Stimulated activated CD4-positive, alpha-beta T cell treated with anti-CD3 and anti-CD28 coated beads, Interleukin-1b, Interleukin-23, amount 100 ng/mL, for 24 hours (primary cell): ENCODE data around the gene ACAD9.
"Not testable (repeated sequence)": the region's sequence is repeated elsewhere in the genome, so short reads cannot be mapped to it uniquely, and the experiment has no call there.

ENCODE experiments used
- DNase-seq, 4 experiments: peaks; one replicate each; pipeline ENCODE4 v3.0.0-alpha.2; 2020; ENCODE audit warnings: low read depth in 4 of 4, low spot score in 1 of 4

Gene ACAD9

DNA sequence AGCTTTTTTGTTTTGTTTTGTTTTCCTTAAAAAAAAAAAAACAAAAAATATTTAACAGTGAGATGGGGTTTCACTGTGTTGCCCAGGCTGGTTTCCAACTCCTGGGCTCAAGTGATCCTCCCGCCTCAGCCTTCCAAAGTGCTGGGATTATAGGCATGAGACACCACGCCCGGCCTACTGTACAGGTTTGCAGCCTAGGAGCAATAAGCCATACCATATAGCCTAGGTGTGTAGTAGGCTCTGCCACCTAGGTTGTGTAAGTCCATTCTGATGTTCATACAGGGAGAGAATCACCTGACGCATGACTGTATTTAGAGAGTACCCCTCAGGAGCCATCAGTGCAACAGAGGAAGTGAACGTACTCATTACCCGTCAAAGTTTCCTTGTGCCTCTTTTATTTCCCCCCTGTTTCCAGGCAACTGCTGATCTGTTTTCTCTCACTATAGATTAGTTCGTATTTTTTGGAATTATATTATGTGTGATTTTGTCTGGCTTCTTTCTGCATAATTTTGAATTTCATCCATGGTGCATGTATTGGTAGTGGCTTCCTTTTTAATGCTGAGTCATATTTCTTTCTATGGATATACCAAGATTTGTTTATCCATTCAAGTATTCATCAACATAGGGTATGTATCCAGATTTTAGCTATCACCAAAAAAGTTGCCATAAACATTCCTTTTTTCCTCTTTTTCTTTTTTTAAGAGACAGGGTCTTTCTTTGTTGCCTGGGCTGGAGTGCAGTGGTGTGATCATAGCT, 9.9 kb downstream of the ACAD9 start:
- DNase-seq = no peak

DNA sequence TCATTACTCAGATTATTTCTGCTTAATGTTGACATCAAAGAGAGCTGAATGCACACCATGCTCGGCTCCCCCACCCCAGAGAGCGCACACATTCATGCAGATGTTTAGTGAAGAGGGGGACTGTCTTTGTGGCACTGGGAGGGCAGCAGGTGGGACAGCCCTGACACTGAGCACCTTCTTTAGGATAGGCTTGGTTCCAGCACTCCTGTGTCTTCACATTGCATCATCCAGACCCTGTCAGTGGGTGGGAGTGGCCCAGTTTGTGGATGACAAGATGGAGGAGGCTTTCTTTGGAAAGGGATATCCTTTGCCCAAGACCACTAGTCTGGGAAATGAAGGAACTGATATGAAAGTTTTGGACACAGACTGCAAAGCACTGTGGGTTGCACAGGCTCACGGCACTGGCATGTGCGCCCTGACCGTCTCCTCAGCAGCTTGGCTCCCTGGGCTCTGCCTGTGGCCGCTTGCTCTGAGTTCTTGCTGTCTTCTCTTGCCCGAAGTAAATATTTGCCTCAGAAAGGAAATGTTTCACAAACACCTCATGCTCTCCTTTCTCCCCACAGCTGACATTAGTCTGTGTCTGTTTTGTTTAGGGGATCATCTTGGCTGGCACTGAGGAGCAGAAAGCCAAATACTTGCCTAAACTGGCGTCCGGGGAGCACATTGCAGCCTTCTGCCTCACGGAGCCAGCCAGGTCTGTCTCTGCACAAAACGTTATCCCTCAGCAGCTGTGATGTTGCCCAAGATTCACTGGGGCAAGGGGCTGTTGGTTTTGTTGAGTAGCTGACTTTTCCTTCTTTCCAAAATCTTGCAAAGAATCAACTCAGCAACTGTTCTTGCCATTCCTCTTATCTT, 16.6 kb downstream of the ACAD9 start:
- DNase-seq = no peak

DNA sequence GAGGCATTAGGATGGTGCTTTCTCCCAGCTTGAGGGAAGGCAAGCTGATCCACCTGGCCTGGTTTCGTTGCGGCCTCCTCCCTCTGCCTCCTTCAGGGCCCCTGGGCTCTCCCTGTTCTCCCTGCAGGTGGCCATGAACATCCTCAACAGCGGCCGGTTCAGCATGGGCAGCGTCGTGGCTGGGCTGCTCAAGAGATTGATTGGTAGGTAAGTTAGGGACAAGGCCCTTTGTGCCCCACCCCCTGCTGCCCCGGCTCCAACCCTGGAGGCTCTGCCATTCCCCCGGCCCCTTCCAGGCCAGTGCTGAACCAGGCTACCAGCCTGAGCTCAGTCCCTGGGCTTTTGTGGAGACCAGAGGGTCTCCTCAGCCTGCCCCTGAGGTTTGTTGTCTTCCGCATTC, 23.0 kb downstream of the ACAD9 start:
- DNase-seq = no peak

DNA sequence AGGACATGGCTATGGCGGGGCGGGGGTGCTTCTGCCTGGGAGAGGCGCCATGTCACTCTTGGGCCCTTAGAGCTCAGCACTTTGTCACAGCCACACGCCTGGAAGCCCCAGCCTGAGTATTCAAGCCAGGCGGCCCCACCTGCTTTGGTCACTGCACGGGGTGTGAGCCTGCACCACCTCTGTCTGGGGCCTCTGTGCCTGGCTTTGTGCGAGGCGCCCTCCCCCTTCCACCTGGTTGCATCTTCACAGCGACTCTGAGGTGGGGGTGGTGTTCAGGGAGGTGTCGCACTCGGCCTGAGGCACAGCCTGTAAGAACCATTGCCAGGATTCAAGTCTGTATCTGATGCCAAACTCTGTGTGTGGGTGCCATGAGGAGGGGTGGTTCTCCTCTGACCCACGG, 24.1 kb downstream of the ACAD9 start:
- DNase-seq = no peak

DNA sequence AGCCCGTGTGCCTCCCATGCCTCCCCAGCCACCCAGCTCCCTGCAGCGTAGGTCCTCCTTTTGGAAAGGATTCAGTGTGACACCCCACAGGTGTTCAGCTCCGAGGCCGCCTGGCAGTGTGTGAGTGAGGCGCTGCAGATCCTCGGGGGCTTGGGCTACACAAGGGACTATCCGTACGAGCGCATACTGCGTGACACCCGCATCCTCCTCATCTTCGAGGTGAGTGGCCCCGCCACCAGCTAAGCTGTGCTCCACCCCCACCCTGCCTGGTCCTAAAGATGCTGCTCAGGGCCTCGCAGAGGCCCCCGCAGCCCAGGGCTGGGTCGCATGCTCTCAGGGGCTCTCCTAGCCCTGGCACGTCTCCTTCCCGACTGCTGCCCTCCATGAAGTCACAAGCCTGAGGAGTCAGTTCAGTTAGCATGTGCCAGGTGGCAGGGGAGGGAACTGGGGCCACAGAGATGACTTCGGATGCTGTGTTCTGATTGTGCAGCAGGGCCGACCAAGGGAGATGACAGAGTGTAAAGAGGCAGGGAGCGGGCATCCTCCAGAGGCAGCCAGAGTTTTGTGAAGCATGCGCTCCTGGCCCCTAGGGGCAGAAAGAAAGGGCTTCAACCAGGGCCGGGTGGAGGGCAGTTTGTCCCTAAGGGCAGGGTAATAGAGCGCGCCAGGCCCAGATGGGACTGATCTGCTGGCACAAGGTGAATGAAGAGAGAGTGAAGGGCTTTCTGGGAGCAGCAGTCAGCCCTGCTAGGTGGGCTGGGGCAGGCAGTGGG, 26.8 kb downstream of the ACAD9 start:
- no peak for DNase-seq

DNA sequence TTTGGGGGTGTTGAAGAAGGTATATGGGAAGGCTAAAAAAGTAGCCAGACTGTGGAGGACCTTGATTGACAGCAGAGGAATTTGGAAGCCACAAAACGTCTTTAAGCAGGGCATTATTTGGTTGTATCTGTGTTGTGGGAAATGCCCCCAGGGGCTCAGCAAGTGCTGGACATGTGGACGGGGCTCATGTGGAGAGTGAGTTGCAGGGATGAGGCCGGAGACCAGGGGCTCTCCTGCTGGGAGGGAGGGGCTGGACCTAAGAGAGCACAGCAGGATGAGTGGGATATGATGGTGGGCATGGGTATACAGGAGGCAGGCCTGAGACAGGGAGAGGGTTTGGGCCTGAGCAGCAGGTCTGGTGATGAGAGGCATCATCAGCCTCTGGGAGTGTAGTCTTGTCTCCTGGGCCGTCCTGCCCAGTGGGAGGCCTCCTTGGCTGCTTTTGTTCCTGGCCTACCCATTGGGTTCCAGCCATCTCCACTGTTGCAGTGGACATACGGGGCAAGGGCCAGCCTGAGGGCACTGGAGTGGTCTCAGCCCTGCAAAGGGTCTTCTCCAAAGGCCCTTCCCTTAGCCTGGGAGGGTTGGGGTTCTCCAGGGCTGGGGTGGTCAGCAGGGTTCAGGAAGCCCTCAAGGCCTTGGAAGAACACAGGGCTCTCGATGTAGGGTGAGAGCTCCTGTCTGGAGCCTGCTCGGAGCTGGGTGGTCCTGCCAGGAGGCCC, 27.5 kb downstream of the ACAD9 start:
- DNase-seq = no peak

DNA sequence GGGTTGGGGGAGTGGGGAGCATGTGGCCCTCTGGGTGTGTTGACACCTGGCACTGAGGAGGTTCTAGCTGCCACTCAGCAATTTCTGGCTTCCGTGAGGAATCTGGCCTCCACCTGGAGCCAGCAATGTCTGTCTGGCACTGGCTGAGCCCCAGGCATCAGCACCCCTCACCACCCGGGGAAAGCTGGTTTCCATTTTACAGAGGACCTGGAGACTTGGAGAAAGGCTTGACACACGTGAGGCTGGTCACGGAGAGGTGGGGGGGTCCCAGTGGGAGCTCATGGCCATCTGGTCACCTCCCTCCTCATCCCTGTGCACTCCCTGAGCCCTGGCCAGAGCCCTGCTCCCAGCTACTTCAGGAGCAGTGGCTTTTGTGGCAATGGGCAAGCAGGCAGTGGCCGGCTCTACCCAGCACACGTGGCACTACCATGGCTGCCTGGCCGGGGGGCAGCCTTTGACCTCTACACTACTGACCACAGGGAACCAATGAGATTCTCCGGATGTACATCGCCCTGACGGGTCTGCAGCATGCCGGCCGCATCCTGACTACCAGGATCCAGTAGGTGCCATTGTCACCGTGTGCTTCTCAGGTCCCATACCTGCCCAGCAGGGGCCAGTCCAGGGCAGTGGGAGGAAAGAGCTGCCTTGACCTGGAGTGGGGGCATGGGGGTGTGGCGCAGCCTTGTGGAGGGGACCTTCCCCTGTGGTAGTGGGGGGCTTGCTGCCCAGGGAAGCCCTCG, 28.5 kb downstream of the ACAD9 start:
- no peak for DNase-seq

DNA sequence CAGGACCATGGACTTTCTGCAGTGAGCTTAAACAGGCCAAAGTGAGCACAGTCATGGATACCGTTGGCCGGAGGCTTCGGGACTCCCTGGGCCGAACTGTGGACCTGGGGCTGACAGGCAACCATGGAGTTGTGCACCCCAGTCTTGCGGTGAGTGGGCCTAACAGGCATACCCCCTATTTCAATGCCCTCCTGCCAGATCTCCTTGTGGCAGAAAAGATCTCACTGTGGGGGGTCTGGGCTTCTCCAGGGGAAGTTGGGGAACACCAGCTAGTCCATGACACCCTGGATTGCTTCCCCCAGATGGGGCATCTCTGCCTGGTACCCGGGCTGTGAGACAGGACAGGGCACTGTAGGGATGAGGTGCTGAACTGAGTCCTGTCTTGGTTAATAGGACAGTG, 29.5 kb downstream of the ACAD9 start:
- no peak for DNase-seq

DNA sequence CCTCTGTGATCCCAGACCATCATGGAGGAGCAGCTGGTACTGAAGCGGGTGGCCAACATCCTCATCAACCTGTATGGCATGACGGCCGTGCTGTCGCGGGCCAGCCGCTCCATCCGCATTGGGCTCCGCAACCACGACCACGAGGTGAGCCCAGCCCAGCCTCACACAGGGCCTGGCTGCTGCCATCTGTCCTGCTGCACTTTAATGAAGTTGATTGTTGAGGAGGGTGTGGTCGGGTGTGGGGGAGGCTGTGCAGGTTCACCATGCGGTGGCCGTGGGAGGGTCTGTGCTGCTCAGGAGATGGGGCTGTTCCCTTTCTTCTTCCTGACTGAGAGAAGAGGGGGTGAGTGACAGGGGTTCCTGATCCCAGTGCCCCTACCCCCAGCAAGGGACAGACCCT, 30.6 kb downstream of the ACAD9 start:
- DNase-seq = no peak

DNA sequence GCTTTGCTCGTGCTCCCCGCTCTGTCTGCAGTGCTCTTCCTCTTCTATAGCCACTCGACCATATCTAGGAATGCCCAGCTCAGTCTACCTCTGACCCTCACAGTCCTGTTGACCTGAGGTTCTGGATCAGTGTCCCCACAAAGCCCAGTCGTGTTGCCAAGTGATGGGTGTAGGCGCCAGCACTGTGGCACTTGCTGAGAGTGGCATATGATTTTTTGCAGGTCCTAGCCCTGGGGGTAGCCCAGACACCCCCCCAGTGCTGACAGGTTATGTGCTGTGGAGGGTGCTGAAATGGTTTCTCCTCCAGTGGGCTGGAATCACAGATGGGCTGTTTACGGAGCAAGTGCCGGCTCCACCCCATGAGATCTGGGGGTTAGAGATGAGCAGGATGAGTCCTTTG, 32.5 kb downstream of the ACAD9 start:
- DNase-seq = no peak

DNA sequence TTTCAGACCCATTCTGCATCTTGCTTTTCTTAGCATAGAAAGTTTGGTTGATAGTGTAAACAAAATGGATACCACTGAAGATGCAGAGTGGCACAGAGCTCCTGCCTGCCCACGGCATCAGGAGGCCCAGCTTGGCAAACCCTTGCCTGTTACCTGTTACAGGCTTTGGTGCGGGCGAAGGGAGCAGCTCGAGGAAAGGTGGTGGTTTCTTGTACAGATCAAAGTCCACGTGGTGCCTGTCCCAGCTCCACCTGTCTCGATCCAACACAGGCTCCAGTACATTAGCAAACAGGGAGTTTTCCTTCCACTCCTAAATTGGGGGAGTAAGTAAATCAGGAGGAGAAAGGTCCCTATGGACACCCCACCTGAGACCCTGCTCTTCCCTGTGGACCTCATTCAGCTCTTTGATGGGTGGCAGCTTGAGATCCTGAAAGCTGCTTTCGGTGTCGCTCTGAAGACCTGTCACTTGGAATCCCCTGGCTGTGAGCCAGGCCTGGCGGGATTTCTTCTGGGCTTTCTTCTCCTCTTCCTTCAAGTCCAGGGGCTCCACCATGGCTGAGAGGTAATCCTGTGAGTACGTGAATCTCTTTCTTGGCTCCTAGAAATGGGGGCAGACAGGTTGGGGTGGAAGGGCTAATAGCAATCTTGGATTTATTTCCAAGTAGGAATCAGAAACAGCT, 35.7 kb downstream of the ACAD9 start:
- no peak for DNase-seq

DNA sequence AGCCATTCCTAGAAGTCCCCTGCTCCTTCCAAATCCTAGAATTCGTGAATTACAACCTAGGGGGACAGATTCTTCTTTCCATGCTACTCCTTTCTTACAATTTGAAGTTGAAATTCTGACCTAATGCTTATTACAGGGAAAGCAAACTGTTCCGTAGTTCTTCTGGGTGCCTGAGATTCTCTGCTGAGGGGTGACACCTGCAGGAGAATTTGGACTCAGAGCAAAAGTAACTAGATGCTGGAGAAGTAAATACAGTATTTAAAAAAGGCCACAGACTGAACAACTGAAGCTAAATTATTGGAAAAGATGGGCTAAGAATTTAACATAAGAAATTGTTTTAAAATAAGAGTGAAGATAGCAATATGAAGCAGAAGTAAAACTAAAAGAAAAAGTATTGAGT, 37.9 kb downstream of the ACAD9 start:
- DNase-seq = no peak

DNA sequence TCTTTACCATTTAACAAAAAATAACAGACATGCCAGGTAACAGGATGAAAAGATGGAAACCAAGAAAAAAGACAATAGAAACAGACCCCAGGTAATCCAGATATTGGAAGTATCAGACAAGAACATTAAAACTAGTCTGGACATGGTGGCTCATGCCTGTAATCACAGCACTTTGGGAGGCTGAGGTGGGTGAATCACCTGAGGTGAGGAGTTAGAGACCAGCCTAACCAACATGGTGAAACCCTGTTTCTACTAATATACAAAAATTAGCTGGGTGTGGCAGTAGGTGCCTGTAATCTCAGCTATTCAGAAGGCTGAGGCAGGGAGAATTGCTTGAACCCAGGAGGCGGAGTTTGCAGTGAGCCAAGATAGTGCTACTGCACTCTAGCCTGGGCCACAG, 40.6 kb downstream of the ACAD9 start:
- DNase-seq = no peak

DNA sequence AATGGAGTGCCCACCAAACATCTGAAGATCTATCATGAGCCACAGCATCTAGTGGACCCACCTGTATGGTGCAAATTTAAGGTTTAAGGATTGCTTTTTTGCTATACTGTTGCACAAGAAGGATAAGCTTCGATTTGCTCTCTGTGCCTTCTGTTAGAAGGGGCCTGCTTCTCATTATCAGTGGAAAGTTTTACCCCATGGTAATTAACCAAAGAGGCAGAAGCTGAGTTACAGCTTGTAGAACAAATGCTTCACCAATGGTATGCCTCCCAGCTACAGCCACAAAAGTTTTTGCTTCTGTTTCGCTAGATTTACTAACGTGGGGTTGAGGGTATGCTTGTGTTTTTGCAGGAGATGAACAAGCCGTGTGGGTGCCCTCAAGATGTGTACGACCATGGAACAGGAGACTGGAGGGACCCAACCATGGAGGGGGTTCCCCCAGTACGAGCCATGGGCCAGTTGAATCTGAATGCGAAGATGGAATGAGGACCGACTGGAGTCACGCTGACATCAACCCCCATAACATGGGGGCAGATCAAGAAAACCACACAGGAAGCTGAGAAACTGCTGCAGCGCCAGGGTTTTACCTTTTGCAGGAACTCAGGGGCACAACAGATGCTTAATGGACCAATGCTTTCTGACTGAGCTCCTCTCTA, 43.5 kb downstream of the ACAD9 start:
- peak in 3 of 4 experiments; percentile 5 to 44 (median 32) for DNase-seq

DNA sequence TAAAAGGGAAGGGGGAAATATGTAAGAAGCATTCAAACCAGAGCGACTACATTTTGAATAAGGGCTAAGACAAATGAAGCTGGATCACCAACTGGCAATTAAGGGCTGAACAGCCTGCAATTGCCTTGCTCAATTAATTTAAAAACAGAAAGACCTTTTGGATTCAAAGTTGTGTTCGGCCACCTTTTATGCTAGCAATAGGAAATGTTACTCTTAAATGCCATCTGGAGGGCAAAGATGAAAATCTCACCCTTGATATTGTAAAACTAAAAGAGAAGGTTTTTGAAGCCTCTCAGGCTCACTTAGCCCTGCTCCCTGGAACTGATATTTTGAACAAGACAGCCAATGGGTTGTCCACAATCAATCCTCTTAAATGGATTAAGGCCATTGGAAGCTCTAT, 44.2 kb downstream of the ACAD9 start:
- DNase-seq = no peak

DNA sequence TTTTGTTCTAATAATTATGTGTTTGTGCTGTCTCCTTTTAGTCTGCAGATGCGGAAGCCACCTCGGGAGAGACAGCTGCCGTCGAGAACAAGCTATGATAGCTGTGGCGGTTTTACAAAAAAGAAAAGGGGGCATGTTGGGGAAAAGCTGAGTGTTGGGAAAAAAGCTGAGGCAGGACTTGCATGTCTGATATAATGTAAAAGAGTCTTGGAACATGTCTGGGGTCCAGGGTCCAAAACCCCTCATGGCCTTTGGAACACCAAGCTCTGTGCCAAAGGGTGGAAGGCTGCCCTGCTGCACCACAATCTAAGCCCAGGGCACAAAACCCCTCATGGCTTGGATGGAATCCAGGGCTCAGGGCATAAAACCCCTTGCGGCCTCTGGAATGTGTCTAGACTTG, 44.6 kb downstream of the ACAD9 start:
- not testable (repeated sequence) for DNase-seq

DNA sequence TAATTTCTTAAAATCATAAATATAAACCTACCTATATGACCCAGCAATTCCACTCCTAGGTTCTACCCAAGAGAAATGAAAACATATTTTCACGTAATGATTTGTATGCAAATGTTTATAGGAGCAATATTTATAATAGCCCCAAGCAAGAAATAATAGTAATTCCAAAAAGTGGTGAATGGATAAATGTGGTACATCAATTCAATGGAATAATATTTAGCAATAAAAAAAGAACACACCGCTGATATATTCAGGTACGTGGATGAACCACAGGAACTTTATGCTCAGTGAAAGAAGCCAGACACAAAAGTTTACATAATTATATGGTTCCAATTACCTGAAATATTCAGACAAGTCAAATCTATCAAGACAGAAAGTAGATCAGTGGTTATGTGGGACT, 49.9 kb downstream of the ACAD9 start:
- DNase-seq = no peak

DNA sequence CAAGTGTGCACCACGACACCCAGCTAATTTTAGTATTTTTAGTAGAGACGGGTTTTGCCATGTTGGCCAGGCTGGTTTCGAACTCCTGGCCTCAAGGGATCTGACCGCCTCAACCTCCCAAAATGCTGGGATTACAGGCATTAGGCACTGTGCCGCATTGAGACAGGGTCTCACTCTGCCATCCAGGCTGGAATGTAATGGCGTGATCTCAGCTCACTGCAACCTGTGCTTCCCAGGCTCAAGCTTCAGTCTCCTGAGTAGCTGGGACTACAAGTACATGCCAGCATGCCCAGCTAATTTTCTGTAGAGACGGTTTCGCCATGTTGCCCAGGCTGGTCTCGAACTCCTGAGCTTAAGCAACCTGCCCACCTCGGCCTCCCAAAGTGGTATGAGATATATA, 51.6 kb downstream of the ACAD9 start:
- DNase-seq = no peak

DNA sequence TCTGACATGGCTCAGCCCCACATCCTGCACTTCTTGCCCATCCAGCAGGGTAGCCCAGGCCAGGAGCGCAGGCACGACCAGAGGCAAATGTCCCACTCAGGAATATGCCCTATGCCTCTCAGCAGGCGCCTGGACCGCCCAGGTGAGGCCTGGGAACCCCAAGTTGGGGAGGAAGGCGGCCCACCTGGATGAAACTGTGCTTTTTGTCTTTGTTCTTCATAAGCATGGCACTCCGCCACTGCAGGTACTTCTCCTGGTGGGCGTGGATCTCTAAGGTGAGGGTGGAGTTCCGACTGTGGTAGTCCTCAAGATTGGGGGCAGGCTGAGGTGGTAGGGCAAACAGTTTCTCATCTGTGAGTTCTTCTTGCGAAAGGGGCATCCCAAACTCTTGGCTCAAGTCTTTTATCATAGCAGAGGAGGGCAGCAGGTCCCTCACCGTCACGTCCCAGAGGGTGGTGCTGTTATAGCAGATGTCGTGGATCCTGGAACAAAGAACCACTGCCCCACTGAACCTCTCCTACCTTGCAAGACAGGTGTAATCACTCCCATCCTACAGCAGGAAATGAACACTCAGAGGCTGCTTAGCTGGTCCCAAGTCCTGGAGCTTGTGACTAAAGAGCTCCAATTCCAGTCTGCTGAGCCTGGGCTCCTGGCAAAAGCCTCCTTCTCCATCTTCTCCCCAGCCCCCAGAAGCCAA, 53.2 kb downstream of the ACAD9 start:
- DNase-seq = no peak
